HG03039 (cell line): ENCODE results near the gene FMNL1.

Experiments used
- ATAC-seq: cut with Tn5 transposase; IDR thresholded peaks from one replicate; pipeline ENCODE4 v1.9.1; 2021; ENCODE audit warnings: mild to moderate bottlenecking, moderate library complexity; ENCODE audit not compliant: unreplicated experiment

Gene FMNL1

GRCh38 chr17:45222996-45223538 lies 1.4 kb downstream of the FMNL1 start:
- no peak for ATAC-seq

- no peak for ATAC-seq
Observed at GRCh38 chr17:45223539-45224528, 2.1 kb downstream of the FMNL1 start.

- no peak for ATAC-seq
Observed at GRCh38 chr17:45224671-45225050, 3.0 kb downstream of the FMNL1 start.

- ATAC-seq = no peak
Observed at GRCh38 chr17:45225051-45225700, 3.5 kb downstream of the FMNL1 start.

GRCh38 chr17:45225964-45226530 lies 4.4 kb downstream of the FMNL1 start:
- ATAC-seq = peak; percentile 36

GRCh38 chr17:45226576-45226975 lies 4.9 kb downstream of the FMNL1 start:
- no peak for ATAC-seq

- no peak for ATAC-seq
Observed at GRCh38 chr17:45227101-45227925, 5.6 kb downstream of the FMNL1 start.

GRCh38 chr17:45227926-45228762 lies 6.5 kb downstream of the FMNL1 start:
- ATAC-seq = no peak

- ATAC-seq = no peak
Observed at GRCh38 chr17:45228763-45229539, 7.3 kb downstream of the FMNL1 start.

- ATAC-seq = no peak
Observed at GRCh38 chr17:45229681-45230409, 8.2 kb downstream of the FMNL1 start.

GRCh38 chr17:45230410-45230786 lies 8.7 kb downstream of the FMNL1 start:
- ATAC-seq = no peak

- ATAC-seq = no peak
Observed at GRCh38 chr17:45230787-45231480, 9.2 kb downstream of the FMNL1 start.

GRCh38 chr17:45231481-45232116 lies 9.9 kb downstream of the FMNL1 start:
- no peak for ATAC-seq

- no peak for ATAC-seq
Observed at GRCh38 chr17:45232514-45233422, 11.1 kb downstream of the FMNL1 start.

- no peak for ATAC-seq
Observed at GRCh38 chr17:45233423-45233924, 11.8 kb downstream of the FMNL1 start.
